ENCODE results near the gene SLC16A13.

GRCh38 chr17:7019839-7020519 lies 15.8 kb upstream of the SLC16A13 start:
- TF ChIP-seq CTCF (IDR thresholded peaks at IDR 0.05) (no peak), POLR2A (IDR thresholded peaks at IDR 0.05) (no peak)

All from heart left ventricle (tissue), 13 donors.